ENCODE measurements around the gene RPP14.

RPP14 gene

DNA sequence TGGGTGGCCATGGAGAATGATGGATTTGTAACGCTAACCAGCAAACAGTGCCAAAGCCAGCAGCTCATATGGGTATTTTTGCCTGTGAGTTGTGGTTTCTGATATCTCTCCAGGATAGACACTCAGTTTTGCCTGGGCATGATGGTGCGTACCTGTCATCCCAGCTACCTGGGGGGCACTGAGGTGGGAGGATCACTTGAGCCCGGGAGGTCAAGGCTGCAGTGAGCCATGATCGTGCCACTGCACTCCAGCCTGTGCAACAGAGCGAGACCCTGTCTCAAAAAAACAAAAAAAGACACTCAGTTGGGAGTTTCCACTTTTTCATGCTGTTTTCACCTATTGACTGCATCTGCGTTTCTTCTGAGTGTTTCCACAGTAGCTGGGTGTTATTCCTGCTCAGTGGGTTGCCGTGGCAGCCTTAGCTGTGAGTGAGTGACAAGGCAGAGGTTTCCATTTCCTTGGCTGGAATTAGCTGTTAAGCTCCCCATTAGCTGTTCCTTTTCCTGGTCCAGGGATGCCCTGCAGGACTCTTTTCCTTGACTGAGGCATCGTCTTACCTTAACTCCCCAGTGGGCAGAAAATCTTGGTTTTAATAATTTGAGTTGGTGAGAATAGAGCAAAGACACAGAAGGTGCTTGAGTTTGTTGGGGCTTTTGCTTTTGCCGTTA lies 14.2 kb upstream of the RPP14 start:
- DNase-seq (ENCODE audit: low read depth in 2 of 3, low spot score in 2 of 3): no peak

DNA sequence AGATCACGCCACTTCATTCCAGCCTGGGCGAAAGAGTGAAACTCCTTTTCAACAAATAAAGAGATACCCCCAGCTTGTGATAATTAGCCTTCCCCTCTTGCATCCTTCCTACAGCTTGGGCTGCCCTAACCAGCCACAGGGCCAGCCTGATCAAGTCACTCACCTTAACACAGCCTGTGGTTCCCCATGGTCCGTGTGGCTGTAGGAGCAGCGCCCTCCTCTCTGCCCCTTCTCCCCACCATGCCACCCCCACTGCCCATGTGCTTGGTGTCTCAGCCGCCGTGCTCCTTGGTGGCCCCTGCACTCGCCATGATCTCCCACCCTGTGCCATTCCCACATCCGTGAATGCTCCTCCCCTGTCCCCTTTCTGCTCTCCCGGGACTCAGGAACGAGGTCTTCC lies 13.2 kb upstream of the RPP14 start:
- no peak for DNase-seq (ENCODE audit: low read depth in 2 of 3, low spot score in 2 of 3)

DNA sequence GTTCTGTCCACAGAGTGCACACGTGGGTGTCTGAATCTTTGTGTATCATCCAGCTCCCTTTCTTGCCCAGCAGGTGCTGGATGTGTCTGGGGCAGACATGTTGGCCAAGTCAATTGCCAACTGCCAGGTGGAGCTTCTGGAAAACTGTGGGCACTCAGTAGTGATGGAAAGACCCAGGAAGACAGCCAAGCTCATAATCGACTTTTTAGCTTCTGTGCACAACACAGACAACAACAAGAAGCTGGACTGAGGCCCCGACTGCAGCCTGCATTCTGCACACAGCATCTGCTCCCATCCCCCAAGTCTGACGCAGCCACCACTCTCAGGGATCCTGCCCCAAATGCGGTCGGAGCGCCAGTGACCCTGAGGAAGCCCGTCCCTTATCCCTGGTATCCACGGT lies 12.5 kb upstream of the RPP14 start:
- no peak for DNase-seq (ENCODE audit: low read depth in 2 of 3, low spot score in 2 of 3)

DNA sequence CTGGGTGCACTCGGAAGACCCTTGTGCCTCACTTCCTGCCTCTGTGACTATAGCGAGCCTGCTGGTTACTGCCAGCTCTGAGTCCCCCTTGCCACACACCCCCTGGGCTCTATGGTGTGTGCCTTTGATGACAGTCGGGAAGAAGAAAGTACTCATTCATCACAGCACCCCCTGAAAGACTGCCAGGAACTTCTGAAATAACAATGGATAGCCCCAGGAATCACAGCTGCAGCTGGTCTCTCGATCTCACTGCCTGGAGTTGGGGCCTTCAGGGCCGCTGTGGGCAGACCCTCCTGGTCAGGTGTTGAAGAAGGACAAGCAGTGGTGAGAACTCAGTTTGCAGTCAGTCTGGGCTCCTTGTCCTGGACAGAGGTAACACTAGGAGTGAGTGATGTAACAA lies 9.8 kb upstream of the RPP14 start:
- DNase-seq (ENCODE audit: low read depth in 2 of 3, low spot score in 2 of 3): no peak

DNA sequence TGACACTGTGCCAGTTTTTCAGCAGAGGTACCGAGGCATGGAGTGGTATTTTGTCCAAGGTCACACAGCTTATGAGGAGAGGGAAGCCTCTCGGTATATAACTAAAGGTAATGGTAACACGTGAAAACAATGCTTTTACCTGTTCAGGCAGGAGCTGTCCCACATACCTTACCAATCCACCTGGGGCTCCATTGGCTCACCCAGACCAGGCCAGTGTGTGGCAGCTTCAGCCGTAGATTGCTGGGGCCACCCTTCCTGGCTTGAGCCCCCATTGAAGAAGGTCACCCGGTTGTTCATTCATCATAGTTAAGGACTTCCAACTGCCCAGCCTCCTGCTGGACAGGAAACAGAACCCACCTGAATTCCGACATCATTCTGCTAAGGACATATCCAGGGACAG lies 9.2 kb upstream of the RPP14 start:
- no peak for DNase-seq (ENCODE audit: low read depth in 2 of 3, low spot score in 2 of 3)

DNA sequence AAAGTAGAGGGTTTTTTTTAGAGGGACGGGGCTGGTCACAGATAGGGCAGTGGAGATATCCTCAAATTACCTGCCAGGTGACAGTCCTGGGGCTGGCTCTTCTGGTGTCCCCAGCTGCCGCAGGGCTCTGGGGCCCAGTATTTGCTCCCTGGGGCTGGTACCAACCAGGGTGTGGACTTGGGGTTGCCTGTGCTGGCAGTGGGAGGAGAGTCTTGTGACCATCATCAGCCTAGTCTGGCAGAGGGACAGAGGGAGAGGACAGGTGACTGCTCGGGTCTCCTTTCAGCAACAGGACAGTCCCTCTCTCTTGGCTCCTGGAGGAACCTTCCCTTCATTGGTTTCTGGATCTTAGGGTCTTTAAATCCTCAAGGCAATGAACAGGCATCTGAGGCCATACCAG lies 7.9 kb upstream of the RPP14 start:
- DNase-seq (ENCODE audit: low read depth in 2 of 3, low spot score in 2 of 3): no peak

DNA sequence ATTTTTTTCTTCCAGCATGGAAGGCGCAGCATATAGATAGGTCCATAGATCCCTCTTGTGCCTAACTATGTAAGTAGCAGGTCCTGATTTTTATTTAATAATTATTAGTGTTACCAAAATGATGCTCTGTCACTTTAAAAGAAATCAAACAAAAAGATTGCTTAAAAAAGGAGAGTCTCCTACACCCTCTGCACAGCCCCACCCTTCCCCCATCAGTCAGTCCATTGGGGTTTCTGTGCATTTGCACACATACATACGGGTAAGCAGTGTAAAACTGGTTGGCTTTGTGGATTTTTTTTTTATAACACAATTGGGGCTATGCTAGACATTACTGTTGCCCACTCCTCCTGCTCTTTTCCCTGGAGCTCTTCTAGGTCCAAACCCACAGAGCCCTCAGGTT lies 7.0 kb upstream of the RPP14 start:
- DNase-seq (ENCODE audit: low read depth in 2 of 3, low spot score in 2 of 3): no peak

DNA sequence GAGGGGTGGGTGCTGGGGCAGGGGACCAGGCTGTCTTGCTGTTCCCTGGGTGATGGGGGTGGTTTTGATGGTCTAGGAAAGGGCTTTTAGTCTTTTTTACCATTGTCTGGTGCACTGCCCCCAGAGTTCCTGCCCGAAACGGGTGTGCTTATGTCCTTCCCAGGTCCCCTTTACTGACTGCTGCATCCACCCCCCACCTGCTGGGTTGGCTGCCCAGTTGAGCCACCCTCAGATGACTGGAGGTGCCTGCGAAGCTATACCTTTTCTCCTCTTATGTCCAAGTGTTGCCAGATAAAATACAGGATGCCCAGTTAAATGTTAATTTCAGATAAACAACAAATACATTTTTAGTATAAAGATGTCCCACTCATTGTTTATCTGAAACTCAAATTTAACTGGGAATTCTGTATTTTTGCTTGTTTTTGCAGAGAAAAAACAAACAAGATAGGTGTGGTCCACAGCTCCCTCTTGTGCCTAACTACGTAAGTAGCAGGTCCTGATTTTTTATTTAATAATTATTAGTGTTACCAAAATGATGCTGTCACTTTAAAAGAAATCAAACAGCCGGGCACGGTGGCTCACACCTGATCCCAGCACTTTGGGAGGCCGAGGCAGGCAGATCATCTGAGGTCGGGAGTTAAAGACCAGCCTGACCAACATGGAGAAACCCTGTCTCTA lies 6.1 kb upstream of the RPP14 start:
- no peak for DNase-seq (ENCODE audit: low read depth in 2 of 3, low spot score in 2 of 3)

DNA sequence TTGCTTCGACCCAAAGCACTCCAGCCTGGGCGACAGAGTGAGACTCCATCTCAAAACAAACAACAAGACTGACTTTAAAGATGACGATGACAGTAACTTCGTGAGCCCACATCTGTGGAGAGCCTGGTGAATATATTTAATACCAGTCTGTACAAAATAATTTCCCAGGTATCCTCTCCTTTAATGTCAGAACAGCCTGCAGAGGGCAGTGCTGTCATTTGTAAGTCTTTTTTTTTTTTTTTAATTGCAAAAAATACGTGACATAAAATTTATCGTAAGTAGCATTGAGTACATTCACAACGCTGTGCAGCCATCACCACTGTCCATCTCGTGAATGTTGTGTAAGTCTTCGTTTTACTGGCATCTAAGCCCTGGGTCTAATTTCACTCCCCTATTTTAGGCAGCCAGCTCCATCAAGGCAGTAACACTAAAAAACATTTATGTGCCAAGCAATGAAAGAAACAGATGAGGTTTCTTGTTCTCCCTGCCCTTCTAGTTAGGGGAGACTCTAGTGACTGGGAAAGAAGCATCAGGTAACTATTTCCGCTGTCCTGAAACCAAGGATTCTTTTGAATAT lies 1.7 kb downstream of the RPP14 start:
- no peak for DNase-seq (ENCODE audit: low read depth in 2 of 3, low spot score in 2 of 3)

DNA sequence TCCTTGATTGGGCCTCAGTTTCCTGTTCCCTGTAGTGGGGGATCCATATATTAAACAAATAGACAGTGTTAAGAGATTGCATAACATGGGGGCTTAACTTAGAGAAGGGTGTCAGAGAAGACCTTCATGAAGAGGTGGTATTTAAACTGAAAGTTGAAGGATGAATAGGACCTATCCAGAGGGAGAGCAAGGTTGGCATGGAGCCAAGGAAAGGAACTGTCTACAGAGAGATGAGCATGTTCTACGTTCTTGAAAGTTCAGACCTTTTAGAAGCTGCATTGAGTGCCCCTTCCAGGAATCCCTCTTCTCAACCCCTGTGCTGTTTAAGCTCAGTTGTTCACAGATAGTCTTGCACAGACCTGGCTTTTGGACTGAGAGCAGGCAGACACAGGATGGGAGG lies 2.7 kb downstream of the RPP14 start:
- DNase-seq (ENCODE audit: low read depth in 2 of 3, low spot score in 2 of 3): no peak

DNA sequence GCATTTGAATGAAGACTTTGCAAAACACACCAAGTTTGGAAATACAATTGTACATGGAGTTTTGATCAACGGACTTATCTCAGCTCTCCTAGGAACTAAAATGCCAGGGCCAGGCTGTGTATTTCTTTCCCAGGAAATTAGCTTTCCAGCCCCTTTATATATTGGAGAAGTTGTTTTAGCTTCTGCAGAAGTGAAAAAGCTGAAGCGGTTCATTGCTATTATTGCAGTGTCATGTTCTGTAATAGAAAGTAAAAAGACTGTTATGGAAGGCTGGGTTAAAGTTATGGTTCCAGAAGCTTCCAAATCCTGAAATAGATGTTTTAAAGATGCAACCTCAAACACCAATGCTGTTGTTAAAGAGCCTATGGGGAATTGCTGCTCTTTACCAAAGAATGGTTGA lies 11.8 kb downstream of the RPP14 start:
- no peak for DNase-seq (ENCODE audit: low read depth in 2 of 3, low spot score in 2 of 3)

DNA sequence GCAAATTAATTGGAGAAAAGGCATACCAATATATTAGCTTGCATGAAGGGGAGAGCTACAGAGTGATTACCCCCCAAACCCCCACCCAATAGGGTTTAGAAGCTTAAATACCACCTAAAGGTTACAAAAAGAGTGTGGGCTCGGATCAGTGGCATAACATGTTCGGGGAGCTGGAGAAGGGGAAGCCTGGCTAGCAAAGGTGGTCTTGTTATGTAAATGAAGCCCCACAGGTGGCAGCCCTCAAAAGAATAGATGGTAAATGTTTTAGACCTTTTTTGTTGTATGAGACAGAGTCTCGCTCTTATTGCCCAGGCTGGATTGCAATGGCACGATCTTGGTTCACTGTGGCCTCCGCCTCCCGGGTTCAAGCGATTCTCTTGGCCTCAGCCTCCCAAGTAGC lies 15.7 kb downstream of the RPP14 start:
- no peak for DNase-seq (ENCODE audit: low read depth in 2 of 3, low spot score in 2 of 3)

DNA sequence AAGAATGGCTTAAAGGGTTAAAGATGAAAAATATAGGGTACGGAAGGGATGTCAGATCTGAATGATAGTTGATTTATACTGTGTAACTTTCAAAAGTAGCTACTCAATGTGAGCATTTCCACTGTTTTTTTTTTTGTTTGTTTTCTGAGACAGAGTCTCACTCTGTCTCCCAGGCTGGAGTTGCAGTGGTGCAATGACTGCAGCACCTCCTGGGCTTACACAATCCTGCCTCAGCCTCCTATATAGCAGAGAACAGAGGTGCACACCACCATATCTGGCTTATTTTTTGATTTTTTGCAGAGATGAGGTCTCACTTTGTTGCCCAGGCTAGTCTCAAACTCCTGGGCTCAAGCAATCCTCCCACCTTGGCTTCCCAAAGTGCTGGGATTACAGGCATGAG lies 16.7 kb downstream of the RPP14 start:
- no peak for DNase-seq (ENCODE audit: low read depth in 2 of 3, low spot score in 2 of 3)

DNA sequence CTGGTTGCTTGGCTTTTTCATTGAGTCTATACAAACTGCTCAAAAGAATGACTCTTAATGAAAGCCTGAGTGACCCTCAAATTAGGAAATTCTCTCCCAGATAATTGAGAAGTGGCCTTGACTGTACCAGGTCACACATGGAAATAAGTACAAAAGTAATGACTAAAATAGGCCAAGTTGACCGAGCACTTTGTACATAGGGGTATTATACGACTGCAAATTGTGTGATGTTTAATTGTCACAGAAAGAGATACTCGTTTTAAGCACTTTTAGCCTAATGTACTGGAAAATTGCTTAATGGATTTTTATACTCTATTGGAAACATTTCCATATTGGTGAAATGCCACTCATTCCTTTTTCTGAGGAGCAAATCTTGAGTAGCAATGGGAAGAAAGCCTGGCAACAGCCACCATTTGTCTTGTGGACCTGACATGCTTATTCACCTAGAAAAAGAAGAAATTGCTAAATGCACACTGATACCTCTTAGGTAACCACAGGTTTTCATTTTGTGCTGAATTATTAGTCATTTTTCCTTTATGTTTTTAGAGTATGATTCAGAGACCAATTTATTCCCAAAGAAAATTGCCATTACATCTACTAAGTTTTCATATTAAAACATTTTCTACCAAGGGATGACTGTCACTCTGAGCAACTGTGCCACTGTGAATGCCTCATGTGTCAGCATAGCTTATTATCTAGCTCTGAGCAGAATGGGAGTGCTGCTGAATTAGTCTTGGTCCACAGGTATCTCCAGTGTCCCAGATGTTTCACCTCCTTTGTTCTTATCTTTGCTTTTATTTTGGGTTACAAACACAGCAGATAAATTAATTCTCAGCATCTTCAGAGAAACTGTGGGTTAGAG lies 17.7 kb downstream of the RPP14 start:
- DNase-seq (ENCODE audit: low read depth in 2 of 3, low spot score in 2 of 3): no peak

DNA sequence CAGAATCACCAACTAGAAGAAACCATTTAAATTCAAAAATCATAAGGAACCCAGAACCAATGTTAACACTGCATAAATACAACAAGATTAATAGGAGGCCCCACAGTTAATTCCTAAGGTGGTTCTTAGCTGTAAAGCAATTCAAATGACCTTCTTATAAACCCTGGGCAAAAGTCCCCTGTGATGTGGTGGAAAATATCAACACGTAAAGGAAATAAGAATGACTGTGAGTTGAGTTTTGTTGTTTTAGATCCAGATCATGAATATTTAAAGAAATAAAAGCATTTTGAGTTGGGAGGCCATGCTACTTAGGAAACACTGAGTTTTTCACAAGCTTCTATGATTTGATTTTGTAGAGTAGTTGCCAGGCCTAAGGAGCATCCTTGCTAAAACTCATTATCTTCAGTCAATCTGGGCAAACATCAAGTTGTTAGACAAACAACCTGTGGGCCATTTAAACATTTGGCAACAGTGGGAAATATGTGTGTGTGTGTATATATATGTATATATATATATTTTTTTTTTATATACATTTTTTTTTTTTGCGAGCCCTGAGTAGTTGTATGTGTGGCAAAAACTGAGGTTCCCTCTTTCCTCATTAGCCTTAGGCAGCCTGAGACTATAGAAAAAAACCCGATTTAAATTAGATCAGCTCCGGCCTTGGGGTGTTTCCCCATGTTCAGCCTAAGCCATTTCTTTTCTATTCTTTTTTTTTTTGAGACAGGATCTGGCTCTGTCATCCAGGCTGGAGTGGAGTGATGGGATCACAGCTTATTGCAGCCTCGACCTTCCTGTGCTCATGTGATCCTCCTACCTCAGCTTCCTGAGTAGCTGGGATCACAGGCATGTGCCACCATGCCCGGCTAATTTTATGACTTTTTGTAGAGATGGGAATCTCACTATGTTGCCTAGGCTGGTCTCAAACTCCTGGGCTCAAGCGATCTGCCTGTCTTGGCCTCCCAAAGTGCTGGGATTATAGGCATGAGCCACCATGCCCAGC lies 18.6 kb downstream of the RPP14 start:
- DNase-seq (ENCODE audit: low read depth in 2 of 3, low spot score in 2 of 3): no peak

DNA sequence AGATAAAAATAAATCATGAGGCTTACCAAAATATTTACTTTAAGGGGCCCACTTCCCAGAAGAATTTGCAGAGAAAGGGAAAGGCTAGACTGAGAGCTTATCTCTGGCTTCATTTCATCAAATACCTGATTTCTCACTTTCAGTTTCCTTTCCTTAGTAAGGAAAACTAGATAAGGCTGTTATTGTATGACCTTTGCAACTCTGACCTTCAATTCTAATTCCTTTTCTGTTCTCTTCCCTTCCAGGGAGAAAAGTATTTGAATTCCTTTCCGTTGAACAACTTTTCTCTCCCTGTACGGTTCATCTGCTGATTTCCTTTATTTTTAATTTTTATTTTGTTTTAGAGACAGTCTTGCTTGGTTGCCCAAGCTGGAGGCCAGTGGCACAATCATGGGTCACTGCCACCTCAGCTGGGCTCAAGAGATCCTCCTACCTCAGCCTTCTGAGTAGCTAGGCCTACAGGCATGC lies 19.5 kb downstream of the RPP14 start:
- DNase-seq (ENCODE audit: low read depth in 2 of 3, low spot score in 2 of 3): no peak

DNA sequence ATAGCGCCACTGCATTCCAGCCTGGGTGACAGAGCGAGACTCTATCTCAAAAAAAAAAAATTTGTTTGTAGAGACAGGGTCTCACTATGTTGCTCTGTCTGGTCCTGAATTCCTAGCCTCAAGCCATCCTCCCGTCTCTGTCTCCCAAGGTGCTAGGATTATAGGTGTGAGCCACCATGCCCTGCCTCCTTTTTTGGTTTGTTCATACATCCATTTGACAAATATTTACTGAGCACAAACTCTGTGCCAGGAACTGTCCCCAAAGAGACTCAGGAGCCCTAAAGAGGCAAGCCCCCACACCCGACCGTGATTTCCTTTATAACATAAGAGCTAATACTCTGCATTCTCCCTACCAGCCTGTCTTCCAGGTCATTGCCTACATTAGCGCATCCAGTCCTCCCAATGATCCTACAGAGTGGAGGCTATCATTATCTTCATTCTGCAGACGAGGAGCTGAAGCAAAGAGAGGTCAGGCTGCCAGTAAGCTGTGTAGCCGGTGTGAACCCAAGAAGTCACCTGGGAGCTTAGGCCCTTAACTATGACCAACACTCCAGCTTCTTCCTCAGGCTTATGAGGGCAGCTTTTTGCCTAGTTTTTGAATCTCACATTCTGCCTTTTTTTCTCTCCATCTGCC lies 20.3 kb downstream of the RPP14 start:
- no peak for DNase-seq (ENCODE audit: low read depth in 2 of 3, low spot score in 2 of 3)

DNA sequence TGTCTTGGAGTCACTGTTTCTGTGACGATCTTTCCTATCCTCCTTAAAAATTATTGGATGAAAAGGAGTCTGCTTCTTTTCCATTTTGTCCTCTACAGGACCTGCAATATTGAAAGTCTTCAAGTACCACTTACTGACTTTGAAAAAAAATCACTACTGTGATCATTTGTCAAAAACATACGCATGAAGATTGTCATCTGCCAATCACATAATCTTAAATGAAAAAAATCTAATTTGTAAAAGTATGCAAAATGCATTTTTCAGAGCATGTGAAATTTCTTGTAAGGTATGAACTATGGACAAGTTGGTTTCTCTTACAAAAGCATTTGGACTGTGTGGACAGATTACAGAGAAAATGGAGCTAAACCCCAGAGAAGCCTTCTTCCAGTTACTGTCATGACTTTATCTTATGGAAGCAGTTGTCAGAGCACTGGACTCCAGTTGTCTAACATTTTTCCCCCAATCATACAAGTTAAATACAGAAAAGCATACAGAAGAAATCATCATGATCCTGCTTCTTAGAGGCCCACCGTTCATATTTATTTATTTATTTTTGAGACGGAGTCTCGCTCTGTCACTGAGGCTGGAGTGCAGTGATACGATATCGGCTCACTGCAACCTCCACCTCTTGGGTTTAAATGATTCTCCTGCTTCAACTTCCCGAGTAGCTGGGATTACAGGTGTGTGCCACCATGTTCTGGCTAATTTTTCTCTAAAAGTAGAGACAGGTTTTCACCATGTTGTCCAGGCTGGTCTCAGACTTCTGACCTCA lies 23.3 kb downstream of the RPP14 start:
- DNase-seq (ENCODE audit: low read depth in 2 of 3, low spot score in 2 of 3): no peak

DNA sequence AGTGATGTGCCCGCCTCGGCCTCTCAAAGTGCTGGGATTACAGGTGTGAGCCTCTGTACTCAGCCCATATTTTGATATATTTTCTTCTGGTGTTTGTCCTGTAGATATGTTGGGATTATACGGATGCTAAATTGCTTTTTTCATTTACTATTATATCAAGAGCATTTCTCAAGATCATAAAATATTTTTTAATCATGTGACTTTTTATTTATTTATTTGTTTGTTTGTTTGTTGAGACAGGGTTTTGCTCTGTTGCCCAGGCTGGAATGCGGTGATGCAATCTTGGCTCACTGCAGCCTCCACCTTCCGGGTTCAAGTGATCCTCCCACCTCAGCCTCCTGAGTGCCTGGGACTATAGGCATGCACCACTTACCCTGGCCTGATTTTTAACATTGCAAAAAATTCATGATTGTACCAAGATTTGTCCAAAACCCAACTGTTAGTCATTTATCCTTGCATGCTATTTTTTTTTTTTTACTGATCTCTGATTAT lies 23.9 kb downstream of the RPP14 start:
- no peak for DNase-seq (ENCODE audit: low read depth in 2 of 3, low spot score in 2 of 3)

Data from activated CD8-positive, alpha-beta memory T cell treated with anti-CD3 and anti-CD28 coated beads for 48 hours (primary cell).